IPS-18a (cell line): ENCODE results near the gene RHOC.

Experiments used
- H3K27ac ChIP-seq: one replicate; pipeline ENCODE4 v1.5.1; 2013; ENCODE audit warnings: low read length
- H3K27me3 ChIP-seq: one replicate; pipeline ENCODE4 v1.6.1; 2013; ENCODE audit warnings: mild to moderate bottlenecking, low read length; ENCODE audit not compliant: control insufficient read depth, insufficient read depth
- H3K36me3 ChIP-seq: one replicate; pipeline ENCODE4 v1.6.1; 2013; ENCODE audit warnings: low read depth, low read length; ENCODE audit not compliant: control insufficient read depth
- H3K4me1 ChIP-seq: one replicate; pipeline ENCODE4 v1.6.1; 2013; ENCODE audit warnings: low read depth, low read length; ENCODE audit not compliant: control insufficient read depth
- H3K4me3 ChIP-seq: one replicate; pipeline ENCODE4 v1.5.1; 2013; ENCODE audit warnings: low read length
- H3K9ac ChIP-seq: one replicate; pipeline ENCODE4 v1.6.1; 2013; ENCODE audit warnings: mild to moderate bottlenecking, low read length, moderate library complexity
- H3K9me3 ChIP-seq: one replicate; pipeline ENCODE4 v1.6.1; 2013; ENCODE audit warnings: low read depth, low read length; ENCODE audit not compliant: control insufficient read depth

RHOC gene

GRCh38 chr1:112673592-112674439 is 33.1 kb downstream of the RHOC start:
- H3K4me3 ChIP-seq = peak overlapping the region; percentile 78
- H3K27me3 ChIP-seq = peaks cover 13% of the 10 kb centered on the region
- H3K36me3 ChIP-seq = peaks cover 24% of the 10 kb centered on the region
- no peak overlapping the region for H3K27ac ChIP-seq
- H3K9ac ChIP-seq = peak overlapping the region; percentile 76
- H3K9me3 ChIP-seq = no peaks in the 10 kb centered on the region
- H3K4me1 ChIP-seq = peaks cover 33% of the 10 kb centered on the region

GRCh38 chr1:112672842-112673241 is 34.1 kb downstream of the RHOC start:
- H3K27ac ChIP-seq = no peak overlapping the region
- H3K9ac ChIP-seq = no peak overlapping the region
- H3K4me1 ChIP-seq = peaks cover 33% of the 10 kb centered on the region
- no peaks in the 10 kb centered on the region for H3K9me3 ChIP-seq
- peaks cover 13% of the 10 kb centered on the region for H3K27me3 ChIP-seq
- peaks cover 28% of the 10 kb centered on the region for H3K36me3 ChIP-seq
- no peak overlapping the region for H3K4me3 ChIP-seq

GRCh38 chr1:112672009-112672408 is 34.9 kb downstream of the RHOC start:
- Histone ChIP-seq H3K4me3 (no peak overlapping the region), H3K9ac (no peak overlapping the region), H3K4me1 (peaks cover 33% of the 10 kb centered on the region), H3K36me3 (peaks cover 35% of the 10 kb centered on the region), H3K27ac (peak overlapping the region; percentile 4), H3K27me3 (peaks cover 13% of the 10 kb centered on the region), H3K9me3 (no peaks in the 10 kb centered on the region)

GRCh38 chr1:112666946-112667345 is 40.0 kb downstream of the RHOC start:
- Histone ChIP-seq H3K9me3 (no peaks in the 10 kb centered on the region), H3K4me3 (no peak overlapping the region), H3K27me3 (no peaks in the 10 kb centered on the region), H3K4me1 (peaks cover 6% of the 10 kb centered on the region), H3K9ac (no peak overlapping the region), H3K27ac (no peak overlapping the region), H3K36me3 (peaks cover 60% of the 10 kb centered on the region)

- Histone ChIP-seq H3K4me3 (no peak overlapping the region), H3K9me3 (no peaks in the 10 kb centered on the region), H3K36me3 (peaks cover 66% of the 10 kb centered on the region), H3K9ac (no peak overlapping the region), H3K4me1 (no peaks in the 10 kb centered on the region), H3K27ac (no peak overlapping the region), H3K27me3 (no peaks in the 10 kb centered on the region)
These were observed 41.1 kb downstream of the RHOC start for GRCh38 chr1:112665857-112666256.

- no peaks in the 10 kb centered on the region for H3K9me3 ChIP-seq
- peaks cover 44% of the 10 kb centered on the region for H3K36me3 ChIP-seq
- no peaks in the 10 kb centered on the region for H3K4me1 ChIP-seq
- no peak overlapping the region for H3K27ac ChIP-seq
- H3K9ac ChIP-seq = no peak overlapping the region
- H3K4me3 ChIP-seq = no peak overlapping the region
- no peaks in the 10 kb centered on the region for H3K27me3 ChIP-seq
These were observed 55.7 kb downstream of the RHOC start for GRCh38 chr1:112651205-112651604.
